Stomach (tissue), 4 donors: ENCODE data around the gene SHISAL1.

Experiments used
- EP300 ChIP-seq: sonication (generic); formaldehyde crosslinking; IDR thresholded peaks from one replicate; pipeline ENCODE4 v1.6.1; 2017; ENCODE audit warnings: antibody characterized with exemption
- POLR2A ChIP-seq, 4 donors: fragments of 450-650 bp; IDR thresholded peaks; one replicate each; pipeline ENCODE4 v1.6.1; 2016; ENCODE audit warnings: antibody characterized with exemption in 4 of 4, control low read depth in 2 of 4, mild to moderate bottlenecking in 1 of 4, moderate library complexity in 1 of 4
- POLR2AphosphoS5 ChIP-seq, 3 donors: sonication (generic); formaldehyde crosslinking; IDR thresholded peaks; one replicate each; pipeline ENCODE4 v1.6.1; 2016; ENCODE audit warnings: antibody characterized with exemption in 3 of 3
- TF ChIP-seq, protein P1 (sequence below), 7 experiments: fragments of 450-650 bp in 4 of 7; fragments of 200-600 bp in 3 of 7; sonication (generic) in 3 of 7; IDR thresholded peaks; one replicate each; pipeline ENCODE4 v1.5.1; 2016 to 2019; ENCODE audit warnings: antibody characterized with exemption in 7 of 7, control low read depth in 2 of 7, mild to moderate bottlenecking in 1 of 7

GRCh38 chr22:44259366-44260215 lies 53.2 kb downstream of the SHISAL1 start:
- TF ChIP-seq, protein P1, sequence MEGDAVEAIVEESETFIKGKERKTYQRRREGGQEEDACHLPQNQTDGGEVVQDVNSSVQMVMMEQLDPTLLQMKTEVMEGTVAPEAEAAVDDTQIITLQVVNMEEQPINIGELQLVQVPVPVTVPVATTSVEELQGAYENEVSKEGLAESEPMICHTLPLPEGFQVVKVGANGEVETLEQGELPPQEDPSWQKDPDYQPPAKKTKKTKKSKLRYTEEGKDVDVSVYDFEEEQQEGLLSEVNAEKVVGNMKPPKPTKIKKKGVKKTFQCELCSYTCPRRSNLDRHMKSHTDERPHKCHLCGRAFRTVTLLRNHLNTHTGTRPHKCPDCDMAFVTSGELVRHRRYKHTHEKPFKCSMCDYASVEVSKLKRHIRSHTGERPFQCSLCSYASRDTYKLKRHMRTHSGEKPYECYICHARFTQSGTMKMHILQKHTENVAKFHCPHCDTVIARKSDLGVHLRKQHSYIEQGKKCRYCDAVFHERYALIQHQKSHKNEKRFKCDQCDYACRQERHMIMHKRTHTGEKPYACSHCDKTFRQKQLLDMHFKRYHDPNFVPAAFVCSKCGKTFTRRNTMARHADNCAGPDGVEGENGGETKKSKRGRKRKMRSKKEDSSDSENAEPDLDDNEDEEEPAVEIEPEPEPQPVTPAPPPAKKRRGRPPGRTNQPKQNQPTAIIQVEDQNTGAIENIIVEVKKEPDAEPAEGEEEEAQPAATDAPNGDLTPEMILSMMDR (IDR thresholded peaks at IDR 0.05): no peak
- TF ChIP-seq EP300 (no peak), POLR2AphosphoS5 (IDR thresholded peaks at IDR 0.05) (no peak), POLR2A (IDR thresholded peaks at IDR 0.05) (no peak)
